GM12875 (cell line): ENCODE measurements around the gene RTN4R.

Source experiments
- H3K4me3 ChIP-seq: one replicate; pipeline ENCODE4 v1.5.1; 2011; ENCODE audit warnings: low read depth, low read length, control low read depth
- TF ChIP-seq, protein P1 (sequence below): IDR thresholded peaks from 2 replicates; pipeline ENCODE4 v1.5.1; 2011; ENCODE audit warnings: low read depth, mild to moderate bottlenecking, control low read depth, inconsistent platforms, low read length, moderate library complexity, borderline replicate concordance; ENCODE audit not compliant: insufficient read depth

Gene RTN4R

GRCh38 chr22:20256027-20256426 lies 12.1 kb downstream of the RTN4R start:
- no peak overlapping the region for H3K4me3 ChIP-seq
- TF ChIP-seq, protein P1, sequence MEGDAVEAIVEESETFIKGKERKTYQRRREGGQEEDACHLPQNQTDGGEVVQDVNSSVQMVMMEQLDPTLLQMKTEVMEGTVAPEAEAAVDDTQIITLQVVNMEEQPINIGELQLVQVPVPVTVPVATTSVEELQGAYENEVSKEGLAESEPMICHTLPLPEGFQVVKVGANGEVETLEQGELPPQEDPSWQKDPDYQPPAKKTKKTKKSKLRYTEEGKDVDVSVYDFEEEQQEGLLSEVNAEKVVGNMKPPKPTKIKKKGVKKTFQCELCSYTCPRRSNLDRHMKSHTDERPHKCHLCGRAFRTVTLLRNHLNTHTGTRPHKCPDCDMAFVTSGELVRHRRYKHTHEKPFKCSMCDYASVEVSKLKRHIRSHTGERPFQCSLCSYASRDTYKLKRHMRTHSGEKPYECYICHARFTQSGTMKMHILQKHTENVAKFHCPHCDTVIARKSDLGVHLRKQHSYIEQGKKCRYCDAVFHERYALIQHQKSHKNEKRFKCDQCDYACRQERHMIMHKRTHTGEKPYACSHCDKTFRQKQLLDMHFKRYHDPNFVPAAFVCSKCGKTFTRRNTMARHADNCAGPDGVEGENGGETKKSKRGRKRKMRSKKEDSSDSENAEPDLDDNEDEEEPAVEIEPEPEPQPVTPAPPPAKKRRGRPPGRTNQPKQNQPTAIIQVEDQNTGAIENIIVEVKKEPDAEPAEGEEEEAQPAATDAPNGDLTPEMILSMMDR: no peak

DNA sequence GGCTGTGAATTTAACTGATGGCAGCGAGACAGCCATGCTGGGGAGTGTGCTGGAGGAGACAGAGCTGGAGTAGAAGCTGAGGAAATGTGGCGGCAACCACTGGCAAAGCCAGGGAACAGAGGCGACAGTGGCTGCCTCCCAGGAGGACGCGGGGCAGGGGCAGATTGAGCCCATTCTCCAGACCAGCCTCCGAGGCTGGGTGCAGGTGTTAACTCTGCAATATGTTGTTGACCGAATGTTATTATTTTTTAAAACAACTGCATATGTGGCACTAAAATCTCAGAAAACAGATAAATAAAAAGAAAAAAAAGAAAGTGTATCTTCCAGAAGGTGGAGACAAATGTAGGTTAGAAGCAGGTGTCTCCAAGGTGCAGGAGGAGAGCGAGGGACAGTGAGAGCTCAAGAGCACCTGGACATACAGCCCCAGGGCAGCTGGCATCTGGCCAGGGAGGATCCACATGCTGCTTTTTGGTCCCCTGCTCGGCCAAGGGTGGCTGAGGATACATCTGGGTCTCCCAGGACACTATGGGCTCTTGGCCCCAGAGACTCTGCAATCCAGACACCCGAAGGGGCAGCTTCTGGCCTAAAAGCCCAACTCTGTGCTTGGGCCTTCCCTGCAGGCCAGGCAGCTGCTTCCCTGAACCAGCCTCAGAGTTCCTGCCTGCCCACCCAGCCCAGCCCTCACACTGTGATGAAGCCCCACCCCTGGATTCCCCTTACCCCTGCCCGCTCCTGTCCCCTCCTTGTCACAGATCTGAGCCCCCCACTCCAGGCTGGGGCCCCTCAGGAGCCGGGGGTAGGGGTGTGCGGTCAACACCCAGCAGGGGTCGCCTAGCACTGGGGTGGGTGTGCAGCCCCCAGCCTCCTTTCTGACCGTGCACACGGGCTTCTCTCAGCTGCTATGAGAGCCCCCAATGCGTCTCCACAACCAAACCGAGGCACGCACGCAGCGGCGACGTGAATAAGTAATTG lies 12.9 kb downstream of the RTN4R start:
- TF ChIP-seq, protein P1: no peak

GRCh38 chr22:20253161-20253560 lies 15.0 kb downstream of the RTN4R start:
- TF ChIP-seq, protein P1: no peak
- no peak overlapping the region for H3K4me3 ChIP-seq

More for the DNA sequence above, 12.9 kb downstream of the RTN4R start:
- no peak overlapping the region for H3K4me3 ChIP-seq

DNA sequence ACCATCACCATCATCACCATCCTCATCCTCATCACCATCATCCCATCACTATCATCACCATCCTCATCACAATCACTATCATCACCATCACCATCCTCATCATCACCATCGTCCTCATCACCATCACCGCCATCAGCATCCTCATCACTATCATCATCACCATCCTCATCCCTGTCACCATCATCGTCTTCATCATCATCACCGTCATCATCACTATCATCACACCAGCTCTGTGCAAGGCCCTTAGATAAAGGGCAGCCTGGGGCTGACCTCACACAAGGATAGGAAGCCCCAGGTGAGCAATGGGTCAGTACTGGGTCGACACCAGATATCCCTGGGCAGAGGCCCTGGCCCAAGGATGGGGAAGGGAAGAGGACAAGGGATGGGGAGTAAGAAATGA lies 16.1 kb downstream of the RTN4R start:
- TF ChIP-seq, protein P1: no peak
- H3K4me3 ChIP-seq: no peak overlapping the region

- TF ChIP-seq, protein P1: no peak
- no peak overlapping the region for H3K4me3 ChIP-seq
Measured at GRCh38 chr22:20251491-20251890, 16.6 kb downstream of the RTN4R start.

- no peak overlapping the region for H3K4me3 ChIP-seq
- TF ChIP-seq, protein P1: no peak
Measured at GRCh38 chr22:20249797-20250354, 18.2 kb downstream of the RTN4R start.
